IMR-90 (cell line): ENCODE results near the gene RPS6KA6. TPM values are rescaled to one million over a fixed set of nuclear protein-coding genes. Genes with fewer than 3 reads are reported as not detected.

Source experiments
- ATAC-seq: fragments of 200-7000 bp; cut with Tn5 transposase; 2 replicates; pipeline ENCODE4 v1.9.1; 2020; ENCODE audit warnings: low read depth, mild to moderate bottlenecking, moderate library complexity
- BruUV-seq: library from RNA; stranded (reverse); fragments of 400-500 nt; replicated peaks from 2 replicates; lab custom pipeline; 2021; lab: Mats Ljungman, UMichigan
- CTCF ChIA-PET: fragments of 300-600 bp; formaldehyde crosslinking; extraction: SDS; loops from one replicate; lab custom pipeline; 2021; ENCODE audit warnings: antibody characterized with exemption; lab: Yijun Ruan, JAX
- POLR2A ChIA-PET: fragments of 300-600 bp; sonication (Branson Sonifier 250); formaldehyde crosslinking; loops from one replicate; lab custom pipeline; 2022; ENCODE audit warnings: antibody characterized with exemption; ENCODE audit not compliant: unreplicated experiment; lab: Charles Lee
- DNase-seq: peaks from one replicate; pipeline ENCODE4 v3.0.0; 2013
- H2AFZ ChIP-seq: replicated peaks from 2 replicates; pipeline ENCODE3; 2013; ENCODE audit warnings: low read length, mild to moderate bottlenecking; ENCODE audit not compliant: poor library complexity
- H2AK5ac ChIP-seq: 2 replicates; pipeline ENCODE4 v1.6.1; 2013; ENCODE audit warnings: low read depth, low read length, inconsistent platforms
- H2AK9ac ChIP-seq: replicated peaks from 2 replicates; pipeline ENCODE3; 2013; ENCODE audit warnings: mild to moderate bottlenecking, low read depth, low read length, moderate library complexity; ENCODE audit not compliant: poor library complexity
- H2BK120ac ChIP-seq: 2 replicates; pipeline ENCODE4 v1.6.1; 2013; ENCODE audit warnings: low read depth, low read length, inconsistent platforms
- H2BK15ac ChIP-seq: 3 replicates; pipeline ENCODE4 v1.6.1; 2013; ENCODE audit warnings: low read depth, low read length, inconsistent platforms
- H2BK20ac ChIP-seq: 2 replicates; pipeline ENCODE4 v1.6.1; 2013; ENCODE audit warnings: low read depth, mild to moderate bottlenecking, inconsistent platforms, low read length, moderate library complexity
- H2BK5ac ChIP-seq: 2 replicates; pipeline ENCODE4 v1.6.1; 2013; ENCODE audit warnings: mild to moderate bottlenecking, low read depth, low read length, inconsistent platforms; ENCODE audit not compliant: poor library complexity, severe bottlenecking
- H3K14ac ChIP-seq: replicated peaks from 2 replicates; pipeline ENCODE4 v1.6.1; 2013; ENCODE audit warnings: low read depth, low read length, inconsistent platforms
- H3K18ac ChIP-seq: 2 replicates; pipeline ENCODE4 v1.6.1; 2013; ENCODE audit warnings: low read depth, low read length, control low read depth
- H3K23ac ChIP-seq: 2 replicates; pipeline ENCODE4 v1.6.1; 2013; ENCODE audit warnings: low read depth, low read length, inconsistent platforms
- H3K27ac ChIP-seq: 2 replicates; pipeline ENCODE4 v1.5.1; 2013; ENCODE audit warnings: mild to moderate bottlenecking, control low read depth, low read length; ENCODE audit not compliant: insufficient read depth
- H3K27me3 ChIP-seq: 2 replicates; pipeline ENCODE4 v1.6.1; 2013; ENCODE audit warnings: low read length; ENCODE audit not compliant: control insufficient read depth, insufficient read depth
- H3K36me3 ChIP-seq: 2 replicates; pipeline ENCODE4 v1.6.1; 2013; ENCODE audit warnings: low read length, mixed read lengths; ENCODE audit not compliant: control insufficient read depth, insufficient read depth
- H3K4ac ChIP-seq: 2 replicates; pipeline ENCODE4 v1.6.1; 2013; ENCODE audit warnings: low read depth, low read length, inconsistent platforms
- H3K4me1 ChIP-seq: 2 replicates; pipeline ENCODE4 v1.6.1; 2013; ENCODE audit warnings: low read length, mixed read lengths; ENCODE audit not compliant: control insufficient read depth, insufficient read depth
- H3K4me2 ChIP-seq: 2 replicates; pipeline ENCODE4 v1.6.1; 2013; ENCODE audit warnings: low read depth, mild to moderate bottlenecking, control low read depth, low read length, moderate library complexity
- H3K4me3 ChIP-seq: 2 replicates; pipeline ENCODE4 v1.5.1; 2013; ENCODE audit warnings: low read depth, mild to moderate bottlenecking, control low read depth, low read length, moderate library complexity; ENCODE audit not compliant: insufficient read depth
- H3K56ac ChIP-seq: 2 replicates; pipeline ENCODE4 v1.6.1; 2013; ENCODE audit warnings: low read length, inconsistent platforms; ENCODE audit not compliant: insufficient read depth; ENCODE audit errors: extremely low read depth
- H3K79me1 ChIP-seq, 2 experiments: 2 replicates each; pipeline ENCODE4 v1.6.1; 2013; ENCODE audit warnings: low read length in 2 of 2, inconsistent platforms in 1 of 2, low read depth in 1 of 2
- H3K9ac ChIP-seq: 2 replicates; pipeline ENCODE4 v1.6.1; 2013; ENCODE audit warnings: low read depth, low read length, control low read depth
- H3K9me1 ChIP-seq: 2 replicates; pipeline ENCODE4 v1.6.1; 2013; ENCODE audit warnings: low read length, inconsistent platforms; ENCODE audit not compliant: insufficient read depth
- H3K9me3 ChIP-seq: 2 replicates; pipeline ENCODE4 v1.6.1; 2013; ENCODE audit warnings: low read length; ENCODE audit not compliant: control insufficient read depth, insufficient read depth
- H4K20me1 ChIP-seq: 2 replicates; pipeline ENCODE4 v1.6.1; 2013; ENCODE audit warnings: low read length, inconsistent platforms; ENCODE audit not compliant: insufficient read depth
- H4K5ac ChIP-seq: 2 replicates; pipeline ENCODE4 v1.6.1; 2013; ENCODE audit warnings: mild to moderate bottlenecking, low read depth, low read length, control low read depth
- H4K8ac ChIP-seq, 2 experiments: 2 replicates each; pipeline ENCODE4 v1.6.1; 2013; ENCODE audit warnings: low read depth in 2 of 2, low read length in 2 of 2, control low read depth in 1 of 2, inconsistent platforms in 1 of 2
- H4K91ac ChIP-seq: 2 replicates; pipeline ENCODE4 v1.6.1; 2013; ENCODE audit warnings: low read depth, low read length, inconsistent platforms; ENCODE audit not compliant: insufficient read depth
- CHD1 ChIP-seq: IDR thresholded peaks from 2 replicates; pipeline ENCODE4 v1.6.1; 2012; ENCODE audit warnings: low read depth, low read length, improper control_type of control experiment
- SMC3 ChIP-seq: fragments of 150-350 bp; IDR thresholded peaks from 2 replicates; pipeline ENCODE4 v1.6.1; 2016; ENCODE audit warnings: low read depth, mild to moderate bottlenecking, antibody characterized with exemption, low read length, moderate library complexity
- WGBS, 2 experiments: methylation state at CpG; one replicate each; pipeline versions ENCODE4 v1.1.5 to v1.1.7; 2013; ENCODE audit warnings: missing lambda C conversion rate in 2 of 2; ENCODE audit not compliant: insufficient read length in 1 of 2; ENCODE audit errors: extremely low coverage in 2 of 2; 5-methylcytosine and 5-hydroxymethylcytosine counted together
- dilution Hi-C: fragments of 300-500 bp; cut with HindIII; formaldehyde crosslinking; loops from one replicate; pipeline ENCODE4 v1.14.3; 2018; ENCODE audit warnings: low sequenced_read_pairs; ENCODE audit not compliant: unreplicated experiment
- in situ Hi-C: fragments of 300-500 bp; cut with MboI; formaldehyde crosslinking; loops from 3 replicates; pipeline ENCODE4 v1.14.3; 2019; ENCODE audit warnings: low sequenced_read_pairs, inconsistent platforms, mixed read lengths
- intact Hi-C: fragments of 100-400 bp; cut with micrococcal nuclease; formaldehyde crosslinking; loops from 2 replicates; pipeline ENCODE4 v1.10.0; 2022
- polyA plus RNA-seq, 3 experiments: library from polyadenylated mRNA; depleted of rRNA; stranded (reverse); fragments of >200 nt; gene quantifications; 2 replicates each; pipeline ENCODE4 v1.2.3, GENCODE V29; 2012; ENCODE audit warnings: low replicate concordance in 1 of 3
- total RNA-seq: library from RNA; depleted of rRNA; stranded (reverse); fragments of >200 nt; gene quantifications from 2 replicates; pipeline ENCODE4 v1.2.3, GENCODE V29; 2012

Gene RPS6KA6
- total and polyA plus RNA-seq, 2 of the 4 experiments (the other 2 are of a cell fraction), result 3.6 to 6.8 TPM

GRCh38 chrX:84199688-84200087, 11.7 kb upstream of the RPS6KA6 start:
- no peak overlapping the region for H3K56ac ChIP-seq
- no peak overlapping the region for H2BK120ac ChIP-seq
- H3K27me3 ChIP-seq, result no peaks in the 10 kb centered on the region
- DNase-seq (no peak), ATAC-seq (no peak)
- no peak overlapping the region for H4K5ac ChIP-seq
- H2AK5ac ChIP-seq, result no peak overlapping the region
- no peak overlapping the region for H2BK15ac ChIP-seq
- H3K4me1 ChIP-seq, result no peaks in the 10 kb centered on the region
- H3K14ac ChIP-seq, result no peak overlapping the region
- H3K9me3 ChIP-seq, result no peaks in the 10 kb centered on the region
- ChIA-PET POLR2A (no interaction called here), CTCF (no interaction called here)
- H3K9ac ChIP-seq, result no peak overlapping the region
- H3K27ac ChIP-seq, result no peak overlapping the region
- no peak overlapping the region for H2AK9ac ChIP-seq
- H3K23ac ChIP-seq, result no peak overlapping the region
- no peaks in the 10 kb centered on the region for H4K20me1 ChIP-seq
- no peak overlapping the region for H2BK5ac ChIP-seq
- H3K18ac ChIP-seq, result no peak overlapping the region
- H3K79me1 ChIP-seq, result no peaks in the 10 kb centered on the region
- no peak overlapping the region for H2BK20ac ChIP-seq
- no peak overlapping the region for H2AFZ ChIP-seq
- in situ Hi-C loops (no loop called here), dilution Hi-C loops (no loop called here), intact Hi-C loops (no loop called here)
- H3K4me3 ChIP-seq, result no peak overlapping the region
- H4K8ac ChIP-seq, result no peak overlapping the region
- WGBS, 2 experiments, result no CpG with 5 or more reads among the region's 1 CpG
- TF ChIP-seq SMC3 (no peak), CHD1 (no peak)
- H3K4ac ChIP-seq, result no peak overlapping the region
- no peaks in the 10 kb centered on the region for H3K36me3 ChIP-seq
- no peak overlapping the region for H3K4me2 ChIP-seq
- no peaks in the 10 kb centered on the region for H3K9me1 ChIP-seq
- no peak overlapping the region for H4K91ac ChIP-seq
- no TSS peak for BruUV-seq
